Posterior vena cava (tissue), 2 donors: ENCODE data around the gene NCAPD3. TPM values are rescaled to one million over a fixed set of nuclear protein-coding genes. Genes with fewer than 3 reads are reported as not detected.
A peak's percentile ranks its signal among the peaks of the same experiment; 100 is the strongest.

Experiments
- DNase-seq: peaks from one replicate; pipeline ENCODE4 v3.0.0-alpha.2; 2020; ENCODE audit warnings: low spot score
- intact Hi-C, 2 donors: fragments of 100-400 bp; cut with DNase I; formaldehyde crosslinking; loops; one replicate each; pipeline versions ENCODE4 v1.14.1 to v1.14.2; 2022 to 2023
- long read RNA-seq, 2 donors: library from polyadenylated mRNA; unstranded; transcript quantifications; one replicate each; pipeline ENCODE4 v2.0.0, GENCODE V29; 2020 to 2021
- total RNA-seq, 2 donors: library from RNA; stranded (reverse); fragmentation: NEBNext Ultra II Directional; extraction: Animal tissue kit (Norgen Biotek cat#: 25700); gene quantifications; one replicate each; pipeline ENCODE4 v1.2.1, GENCODE V29; 2021
- donor health status: DM: yes; HTN: yes; CAD: no.
- donor health status: DM: yes; HTN: yes; CAD: no.

NCAPD3 gene, protein sequence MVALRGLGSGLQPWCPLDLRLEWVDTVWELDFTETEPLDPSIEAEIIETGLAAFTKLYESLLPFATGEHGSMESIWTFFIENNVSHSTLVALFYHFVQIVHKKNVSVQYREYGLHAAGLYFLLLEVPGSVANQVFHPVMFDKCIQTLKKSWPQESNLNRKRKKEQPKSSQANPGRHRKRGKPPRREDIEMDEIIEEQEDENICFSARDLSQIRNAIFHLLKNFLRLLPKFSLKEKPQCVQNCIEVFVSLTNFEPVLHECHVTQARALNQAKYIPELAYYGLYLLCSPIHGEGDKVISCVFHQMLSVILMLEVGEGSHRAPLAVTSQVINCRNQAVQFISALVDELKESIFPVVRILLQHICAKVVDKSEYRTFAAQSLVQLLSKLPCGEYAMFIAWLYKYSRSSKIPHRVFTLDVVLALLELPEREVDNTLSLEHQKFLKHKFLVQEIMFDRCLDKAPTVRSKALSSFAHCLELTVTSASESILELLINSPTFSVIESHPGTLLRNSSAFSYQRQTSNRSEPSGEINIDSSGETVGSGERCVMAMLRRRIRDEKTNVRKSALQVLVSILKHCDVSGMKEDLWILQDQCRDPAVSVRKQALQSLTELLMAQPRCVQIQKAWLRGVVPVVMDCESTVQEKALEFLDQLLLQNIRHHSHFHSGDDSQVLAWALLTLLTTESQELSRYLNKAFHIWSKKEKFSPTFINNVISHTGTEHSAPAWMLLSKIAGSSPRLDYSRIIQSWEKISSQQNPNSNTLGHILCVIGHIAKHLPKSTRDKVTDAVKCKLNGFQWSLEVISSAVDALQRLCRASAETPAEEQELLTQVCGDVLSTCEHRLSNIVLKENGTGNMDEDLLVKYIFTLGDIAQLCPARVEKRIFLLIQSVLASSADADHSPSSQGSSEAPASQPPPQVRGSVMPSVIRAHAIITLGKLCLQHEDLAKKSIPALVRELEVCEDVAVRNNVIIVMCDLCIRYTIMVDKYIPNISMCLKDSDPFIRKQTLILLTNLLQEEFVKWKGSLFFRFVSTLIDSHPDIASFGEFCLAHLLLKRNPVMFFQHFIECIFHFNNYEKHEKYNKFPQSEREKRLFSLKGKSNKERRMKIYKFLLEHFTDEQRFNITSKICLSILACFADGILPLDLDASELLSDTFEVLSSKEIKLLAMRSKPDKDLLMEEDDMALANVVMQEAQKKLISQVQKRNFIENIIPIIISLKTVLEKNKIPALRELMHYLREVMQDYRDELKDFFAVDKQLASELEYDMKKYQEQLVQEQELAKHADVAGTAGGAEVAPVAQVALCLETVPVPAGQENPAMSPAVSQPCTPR (N-terminal part only)
- total RNA-seq = 10 to 100 TPM; 12.6 to 15.2 TPM
- long read RNA-seq, donor 1, partial matches to known transcripts = 1 of 3 reads
- long read RNA-seq, donor 1, other reads (novel, unspliced or antisense) = 2 of 3 reads
- long read RNA-seq, donor 2, partial matches to known transcripts = 1 of 2 reads
- long read RNA-seq, donor 2, other reads (novel, unspliced or antisense) = 1 of 2 reads

DNA sequence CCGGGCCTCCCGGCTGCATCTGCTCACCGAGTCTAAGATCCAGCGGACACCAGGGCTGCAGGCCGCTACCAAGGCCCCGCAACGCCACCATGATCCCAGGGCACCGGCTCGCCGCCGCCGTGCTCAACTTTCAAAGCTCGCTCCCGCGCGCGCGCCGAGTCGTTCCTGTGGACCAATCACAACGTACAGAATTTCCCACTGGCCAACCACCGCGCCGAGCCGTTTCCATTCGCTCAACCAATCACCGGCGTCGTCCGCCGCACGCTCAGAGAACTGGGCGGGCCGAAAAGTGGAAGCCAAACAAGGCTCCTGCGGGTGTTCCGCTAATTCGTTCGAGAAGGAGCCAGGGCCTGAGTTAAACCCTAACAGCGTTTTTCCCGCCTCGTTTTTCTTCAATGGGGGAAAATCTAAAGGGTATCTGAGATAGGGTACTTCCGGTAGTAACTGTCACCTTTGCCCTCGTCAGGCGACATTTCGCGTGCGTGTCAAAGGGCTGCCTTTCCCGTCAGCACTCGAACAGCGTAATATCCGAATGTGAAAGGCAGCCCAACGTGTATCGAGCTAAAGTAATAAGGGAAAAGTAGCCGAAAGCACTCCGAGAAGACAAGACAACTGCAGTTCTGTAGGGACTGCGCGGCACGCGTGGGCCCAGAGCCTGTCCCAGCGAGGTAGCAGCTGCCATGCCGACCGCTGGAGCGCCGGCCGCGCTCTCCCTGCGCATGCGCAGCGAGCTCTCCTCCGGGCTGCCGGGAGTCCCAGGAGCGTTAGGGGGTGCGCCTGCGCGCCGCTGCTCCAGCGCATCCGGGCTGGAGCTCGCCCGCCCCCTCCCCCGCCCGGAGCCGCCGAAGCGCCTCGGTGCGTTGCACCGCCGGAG is at the start of gene NCAPD3, which contains the start of gene VPS26B:
TSS of gene NCAPD3 (minus strand) at position 132 of the 874 bp plus-strand sequence. CDS start at position 91, 41 bp downstream.
TSS of gene VPS26B (plus strand) at position 836 of the 874 bp plus-strand sequence. CDS start 452 bp downstream, outside the sequence.
- DNase-seq = peak; percentile 99
- intact Hi-C loops = no loop called here

DNA sequence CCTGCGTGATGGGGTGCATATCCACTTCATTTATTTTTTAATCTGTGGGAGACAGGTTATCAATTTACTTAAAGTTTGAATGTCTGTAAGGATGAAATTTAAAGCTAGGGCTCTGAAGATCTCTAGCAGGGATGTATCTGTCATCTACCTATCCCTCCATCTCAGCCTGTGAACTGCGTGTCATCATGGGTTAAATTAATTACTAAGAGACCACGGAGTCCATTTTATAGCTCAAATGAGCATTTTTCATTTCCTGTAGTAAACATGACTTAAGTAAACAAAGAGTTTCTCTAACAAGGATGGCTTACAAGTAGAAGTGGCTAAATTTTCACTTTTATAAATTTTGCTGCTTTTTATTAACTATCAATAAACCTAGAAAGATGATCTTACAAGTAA is 49.5 kb upstream of the NCAPD3 start:
- no peak for DNase-seq
- intact Hi-C loops = no loop called here

DNA sequence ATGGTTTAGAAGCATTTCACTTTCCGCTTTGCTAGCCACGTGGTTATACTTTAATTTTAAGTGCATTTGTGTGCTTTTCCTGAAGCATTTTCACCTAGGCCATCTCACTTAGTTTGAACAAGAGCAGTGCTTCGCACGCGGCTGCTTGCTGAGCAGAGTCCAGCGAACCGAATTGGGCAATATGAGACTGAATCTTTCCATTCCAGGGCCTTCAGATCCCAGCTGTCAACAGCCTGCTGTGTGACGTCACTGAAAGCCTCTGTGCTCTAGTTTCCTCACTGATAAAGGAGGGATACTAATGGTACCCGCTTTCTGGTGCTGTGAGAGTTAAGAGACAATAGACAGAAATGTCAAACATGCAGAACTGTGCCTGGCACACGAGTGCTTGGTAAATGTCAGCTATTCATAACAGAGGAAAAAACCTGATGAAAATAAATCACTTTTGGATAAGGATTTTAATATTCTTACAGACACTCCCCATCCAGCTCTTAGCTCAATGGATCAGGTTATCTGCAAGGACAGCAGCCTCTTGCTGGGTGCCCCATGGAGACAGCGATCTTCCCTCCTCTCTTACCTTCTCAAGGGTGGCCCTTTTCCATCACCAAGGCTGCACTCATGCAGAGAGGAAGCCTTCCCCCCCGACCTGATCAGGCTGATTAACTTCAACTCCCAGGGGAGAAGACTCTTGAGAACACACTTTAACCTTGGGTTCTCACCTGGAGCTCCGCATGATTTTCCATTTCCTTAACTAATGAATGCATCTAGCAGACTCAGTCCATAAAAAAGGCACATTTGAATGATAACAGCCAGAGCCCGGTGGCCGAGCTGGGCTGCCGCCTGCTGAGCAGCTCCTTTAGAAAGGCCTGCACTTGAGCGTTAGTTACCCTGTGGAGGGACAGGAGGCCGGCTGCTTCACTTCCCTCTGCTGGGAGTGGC is 48.9 kb upstream of the NCAPD3 start:
- intact Hi-C loops = no loop called here
- no peak for DNase-seq

- intact Hi-C loops = no loop called here
- DNase-seq = no peak
These were observed 48.2 kb upstream of the NCAPD3 start for GRCh38 chr11:134271978-134272377.

GRCh38 chr11:134270250-134270714 is 46.5 kb upstream of the NCAPD3 start:
- intact Hi-C loops = no loop called here
- no peak for DNase-seq

GRCh38 chr11:134267966-134268365 is 44.2 kb upstream of the NCAPD3 start:
- intact Hi-C loops = no loop called here
- DNase-seq = no peak

DNA sequence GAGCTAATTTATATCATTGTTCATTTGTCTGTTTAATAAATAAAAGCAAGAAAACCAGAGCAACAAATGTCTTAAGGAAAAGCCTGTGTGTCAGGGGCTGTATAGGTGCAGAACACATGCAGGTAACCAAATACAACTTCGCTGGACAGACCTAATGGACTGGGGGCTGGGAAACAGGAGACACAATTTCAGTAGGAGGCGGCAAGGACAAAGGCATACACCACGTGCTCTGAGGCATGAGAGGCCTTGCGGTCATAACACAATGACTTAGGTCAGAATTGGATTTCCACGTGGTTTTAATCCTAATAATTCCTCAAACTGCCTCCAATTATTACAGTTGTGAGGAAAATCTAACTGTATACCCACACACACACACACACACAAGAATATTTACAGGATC is 43.7 kb upstream of the NCAPD3 start:
- intact Hi-C loops = no loop called here
- DNase-seq = no peak

- no peak for DNase-seq
- intact Hi-C loops = no loop called here
These were observed 43.1 kb upstream of the NCAPD3 start for GRCh38 chr11:134266841-134267251.

DNA sequence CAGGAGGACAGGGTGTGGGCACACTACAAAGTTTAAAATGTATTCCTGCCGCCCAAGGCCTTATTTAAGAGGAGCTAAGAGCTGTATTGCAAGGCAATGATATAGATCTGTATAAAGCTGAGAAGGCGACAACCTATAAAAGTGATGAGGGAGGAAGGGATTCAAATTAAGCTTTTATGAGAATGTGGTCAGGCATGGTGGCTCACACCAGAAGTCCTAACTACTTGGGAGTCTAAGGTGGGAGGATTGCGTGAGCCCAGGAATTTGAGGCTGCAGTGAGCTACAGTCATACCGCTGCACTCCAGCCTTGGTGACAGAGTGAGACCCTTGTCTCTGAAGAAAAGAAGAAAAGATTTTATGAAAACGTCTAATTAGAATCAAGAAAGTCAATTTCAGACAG is 42.7 kb upstream of the NCAPD3 start:
- intact Hi-C loops = no loop called here
- DNase-seq = no peak

GRCh38 chr11:134264966-134265764 is 41.4 kb upstream of the NCAPD3 start:
- no peak for DNase-seq
- intact Hi-C loops = no loop called here

DNA sequence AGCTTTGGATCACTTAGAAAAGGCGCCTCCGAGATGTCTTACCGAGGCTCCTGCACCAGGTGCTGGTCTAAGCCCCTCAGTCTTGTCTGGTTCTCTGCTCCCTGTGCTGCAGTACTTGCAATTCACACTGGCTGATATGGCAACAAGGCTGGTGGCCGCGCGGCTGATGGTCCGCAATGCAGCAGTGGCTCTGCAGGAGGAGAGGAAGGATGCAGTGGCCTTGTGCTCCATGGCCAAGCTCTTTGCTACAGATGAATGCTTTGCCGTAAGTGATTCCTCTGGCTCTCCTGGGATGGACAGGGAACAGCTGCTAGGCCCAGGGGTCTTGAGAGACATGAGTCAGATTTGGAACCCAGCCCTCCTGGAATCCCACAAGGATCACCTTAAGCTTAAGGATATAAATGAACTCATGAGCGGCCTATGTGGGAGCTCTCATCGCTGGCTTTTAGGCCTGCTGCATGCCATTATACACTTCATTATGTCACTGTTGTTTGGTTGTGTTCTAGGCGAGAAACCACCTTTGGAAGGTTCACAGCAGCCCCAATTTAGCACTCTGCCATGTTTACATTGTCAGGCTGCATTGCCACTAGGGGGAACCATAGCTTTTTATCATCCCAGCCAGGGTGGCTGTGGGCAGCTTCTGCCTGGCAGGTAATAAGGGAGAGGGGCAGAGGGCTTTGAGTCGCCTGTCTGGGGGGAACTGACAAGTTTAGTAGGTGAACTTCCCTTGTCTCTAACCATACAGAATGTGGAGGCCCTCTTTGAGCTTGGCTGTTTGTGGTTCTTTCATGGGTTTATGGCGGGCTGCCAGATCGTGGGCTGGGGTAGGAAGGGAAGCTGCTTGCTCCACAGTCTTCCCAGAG is 38.1 kb upstream of the NCAPD3 start:
- intact Hi-C loops = no loop called here
- no peak for DNase-seq

- intact Hi-C loops = no loop called here
- no peak for DNase-seq
These were observed 37.2 kb upstream of the NCAPD3 start for GRCh38 chr11:134260983-134261382.

GRCh38 chr11:134260503-134260902 is 36.7 kb upstream of the NCAPD3 start:
- intact Hi-C loops = no loop called here
- DNase-seq = no peak

- intact Hi-C loops = no loop called here
- DNase-seq = no peak
These were observed 34.8 kb upstream of the NCAPD3 start for GRCh38 chr11:134258577-134258976.

- intact Hi-C loops = no loop called here
- no peak for DNase-seq
These were observed 33.3 kb upstream of the NCAPD3 start for GRCh38 chr11:134257101-134257500.
